Measurements from ENCODE around the gene CKB. TPM values are rescaled to one million over a fixed set of nuclear protein-coding genes. Genes with fewer than 3 reads are reported as not detected.

Gene CKB
- total and polyA plus RNA-seq, 9 of the 15 experiments (the other 6 are each of a cell fraction or from before 2014, with no cell fraction given) = 23.9 to 692 (median 132) TPM

DNA sequence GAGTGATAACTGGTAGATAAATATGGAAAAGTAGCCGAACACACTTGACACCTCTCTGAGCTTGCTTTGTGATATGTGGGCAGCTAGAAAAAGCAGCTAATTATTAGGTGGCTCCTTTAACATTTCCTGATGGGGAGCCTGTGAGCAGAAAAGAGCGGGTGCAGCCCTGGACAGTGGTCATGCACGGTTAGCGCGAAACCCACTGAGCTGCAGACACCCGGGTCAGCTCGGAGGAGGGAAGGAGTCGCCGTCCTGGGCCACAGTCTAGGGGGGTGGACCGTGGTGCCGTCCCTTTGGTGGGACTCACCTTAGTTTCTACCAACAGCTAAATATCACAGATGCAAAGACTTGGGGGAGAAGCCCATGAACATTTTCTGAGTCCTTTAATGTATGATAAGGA lies 46.8 kb upstream of the CKB start:
- Histone ChIP-seq H3K36me3 (ENCODE audit: control insufficient read depth, insufficient read depth, low read length) (peaks cover 26% of the 10 kb centered on the region; the same call in 2 of the 3 replicates), H3K4me2 (ENCODE audit: insufficient read depth, low read length) (no peak overlapping the region), H3K4me1 (replicated peaks in 1 of 2; ENCODE audit: control insufficient read depth in 2 of 2, insufficient read depth in 2 of 2, low read length in 2 of 2) (peaks cover 0 to 3% of the 10 kb centered on the region in 2 experiments; a peak in 2 of 5 replicates), H3K27me3 (ENCODE audit: control insufficient read depth in 2 of 2, insufficient read depth in 2 of 2, low read length in 2 of 2) (no peaks in the 10 kb centered on the region), H3K9me3 (replicated peaks; ENCODE audit: control insufficient read depth, insufficient read depth, low read depth, low read length) (no peaks in the 10 kb centered on the region), H3K79me2 (ENCODE audit: control insufficient read depth, insufficient read depth, low read length) (peaks cover 39% of the 10 kb centered on the region), H3K27ac (ENCODE audit: extremely low read depth, low read depth, low read length) (no peak overlapping the region), H2AFZ (ENCODE audit: low read depth, low read length) (no peak overlapping the region), H4K20me1 (replicated peaks; ENCODE audit: control insufficient read depth, insufficient read depth, low read length) (peaks cover 3% of the 10 kb centered on the region; the same call in 1 of the 2 replicates), H3K9me1 (ENCODE audit: control insufficient read depth, insufficient read depth, low read length) (no peaks in the 10 kb centered on the region), H3K9ac (ENCODE audit: insufficient read depth in 1 of 2, low read depth in 2 of 2, low read length in 2 of 2) (no peak overlapping the region), H3K4me3 (no peak overlapping the region)
- DNase-seq (ENCODE audit: extremely low read depth in 1 of 4, low spot score in 3 of 4) = no peak
- ChIA-PET CTCF (ENCODE audit: low intra/inter-chr PET ratio) (no interaction called here), POLR2A (interaction anchor here (0.8 kb wide), 1 partner anchor 50 kb away, joined by 3 read pairs; no protein-coding TSS in a partner anchor)
- intact Hi-C loops (cut with micrococcal nuclease) (no loop called here), in situ Hi-C loops (cut with MboI) (no loop called here)
- no TSS peak for BruUV-seq (replicated peaks)
- 80% methylated on average over 7 of the region's 11 CpGs for WGBS (ENCODE audit: insufficient coverage, low coverage, missing lambda C conversion rate)
- no peak for FAIRE-seq
- TF ChIP-seq SAFB2 (IDR thresholded peaks at IDR 0.05; ENCODE audit: borderline replicate concordance, low read depth, low read length, severe bottlenecking) (no peak), DACH1 (IDR thresholded peaks at IDR 0.05; ENCODE audit: partially characterized antibody) (no peak), RFX1 (IDR thresholded peaks at IDR 0.05) (no peak), RBM14 (IDR thresholded peaks at IDR 0.05; ENCODE audit: borderline replicate concordance, insufficient read depth, low read depth, low read length) (no peak), HNRNPLL (IDR thresholded peaks at IDR 0.05; ENCODE audit: low read depth, low read length, poor library complexity, severe bottlenecking) (no peak)
- no peak for ATAC-seq

DNA sequence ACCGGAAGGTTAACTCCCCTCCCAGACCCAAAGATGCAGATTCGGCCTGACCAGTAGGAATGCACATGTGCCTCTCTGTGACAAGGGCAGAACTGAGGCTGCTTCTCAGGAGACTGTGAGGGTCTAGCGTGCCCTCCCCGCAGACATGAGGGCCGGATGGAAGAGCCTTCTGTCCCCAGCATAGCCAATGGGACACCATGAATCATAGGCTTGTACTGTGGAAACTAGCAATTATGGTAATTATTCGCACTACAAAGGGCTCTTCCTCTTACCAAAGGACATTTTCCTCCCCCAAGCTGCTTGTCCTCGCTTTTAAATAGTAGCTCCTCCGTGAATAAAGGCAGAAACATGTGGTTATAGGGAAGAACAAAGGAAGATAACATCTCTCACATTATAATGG lies 46.3 kb upstream of the CKB start:
- WGBS (ENCODE audit: insufficient coverage, low coverage, missing lambda C conversion rate) = 86% methylated on average over 8 of the region's 8 CpGs
- Histone ChIP-seq H3K9ac (ENCODE audit: insufficient read depth in 1 of 2, low read depth in 2 of 2, low read length in 2 of 2) (no peak overlapping the region), H3K27me3 (ENCODE audit: control insufficient read depth in 2 of 2, insufficient read depth in 2 of 2, low read length in 2 of 2) (no peaks in the 10 kb centered on the region), H3K9me3 (replicated peaks; ENCODE audit: control insufficient read depth, insufficient read depth, low read depth, low read length) (no peaks in the 10 kb centered on the region), H2AFZ (ENCODE audit: low read depth, low read length) (no peak overlapping the region), H3K4me3 (no peak overlapping the region), H3K27ac (ENCODE audit: extremely low read depth, low read depth, low read length) (no peak overlapping the region), H3K4me2 (ENCODE audit: insufficient read depth, low read length) (no peak overlapping the region), H3K79me2 (ENCODE audit: control insufficient read depth, insufficient read depth, low read length) (peaks cover 43% of the 10 kb centered on the region), H3K36me3 (ENCODE audit: control insufficient read depth, insufficient read depth, low read length) (peaks cover 22% of the 10 kb centered on the region; the same call in 1 of the 3 replicates), H3K9me1 (ENCODE audit: control insufficient read depth, insufficient read depth, low read length) (no peaks in the 10 kb centered on the region), H4K20me1 (replicated peaks; ENCODE audit: control insufficient read depth, insufficient read depth, low read length) (peaks cover 3% of the 10 kb centered on the region; the same call in 1 of the 2 replicates), H3K4me1 (replicated peaks in 1 of 2; ENCODE audit: control insufficient read depth in 2 of 2, insufficient read depth in 2 of 2, low read length in 2 of 2) (peaks cover 0 to 3% of the 10 kb centered on the region in 2 experiments; a peak in 3 of 5 replicates)
- FAIRE-seq (no peak), ATAC-seq (no peak), DNase-seq (ENCODE audit: extremely low read depth in 1 of 4, low spot score in 3 of 4) (no peak)
- intact Hi-C loops (cut with micrococcal nuclease) (no loop called here), in situ Hi-C loops (cut with MboI) (no loop called here)
- POLR2A ChIA-PET = interaction anchor here (0.8 kb wide), 1 partner anchor 50 kb away, joined by 3 read pairs; no protein-coding TSS in a partner anchor
- CTCF ChIA-PET (ENCODE audit: low intra/inter-chr PET ratio) = no interaction called here
- BruUV-seq (replicated peaks) = no TSS peak
- TF ChIP-seq KDM2B (CRISPR knock-in tag; IDR thresholded peaks at IDR 0.05) = no peak
- no peak for TF ChIP-seq NFE2L1 (tag; IDR thresholded peaks at IDR 0.05; ENCODE audit: borderline replicate concordance, low read depth)
- TF ChIP-seq, protein P1, sequence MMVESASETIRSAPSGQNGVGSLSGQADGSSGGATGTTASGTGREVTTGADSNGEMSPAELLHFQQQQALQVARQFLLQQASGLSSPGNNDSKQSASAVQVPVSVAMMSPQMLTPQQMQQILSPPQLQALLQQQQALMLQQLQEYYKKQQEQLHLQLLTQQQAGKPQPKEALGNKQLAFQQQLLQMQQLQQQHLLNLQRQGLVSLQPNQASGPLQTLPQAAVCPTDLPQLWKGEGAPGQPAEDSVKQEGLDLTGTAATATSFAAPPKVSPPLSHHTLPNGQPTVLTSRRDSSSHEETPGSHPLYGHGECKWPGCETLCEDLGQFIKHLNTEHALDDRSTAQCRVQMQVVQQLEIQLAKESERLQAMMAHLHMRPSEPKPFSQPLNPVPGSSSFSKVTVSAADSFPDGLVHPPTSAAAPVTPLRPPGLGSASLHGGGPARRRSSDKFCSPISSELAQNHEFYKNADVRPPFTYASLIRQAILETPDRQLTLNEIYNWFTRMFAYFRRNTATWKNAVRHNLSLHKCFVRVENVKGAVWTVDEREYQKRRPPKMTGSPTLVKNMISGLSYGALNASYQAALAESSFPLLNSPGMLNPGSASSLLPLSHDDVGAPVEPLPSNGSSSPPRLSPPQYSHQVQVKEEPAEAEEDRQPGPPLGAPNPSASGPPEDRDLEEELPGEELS (CRISPR knock-in tag; IDR thresholded peaks at IDR 0.05; ENCODE audit: borderline replicate concordance) = no peak
- TF ChIP-seq, protein P2, sequence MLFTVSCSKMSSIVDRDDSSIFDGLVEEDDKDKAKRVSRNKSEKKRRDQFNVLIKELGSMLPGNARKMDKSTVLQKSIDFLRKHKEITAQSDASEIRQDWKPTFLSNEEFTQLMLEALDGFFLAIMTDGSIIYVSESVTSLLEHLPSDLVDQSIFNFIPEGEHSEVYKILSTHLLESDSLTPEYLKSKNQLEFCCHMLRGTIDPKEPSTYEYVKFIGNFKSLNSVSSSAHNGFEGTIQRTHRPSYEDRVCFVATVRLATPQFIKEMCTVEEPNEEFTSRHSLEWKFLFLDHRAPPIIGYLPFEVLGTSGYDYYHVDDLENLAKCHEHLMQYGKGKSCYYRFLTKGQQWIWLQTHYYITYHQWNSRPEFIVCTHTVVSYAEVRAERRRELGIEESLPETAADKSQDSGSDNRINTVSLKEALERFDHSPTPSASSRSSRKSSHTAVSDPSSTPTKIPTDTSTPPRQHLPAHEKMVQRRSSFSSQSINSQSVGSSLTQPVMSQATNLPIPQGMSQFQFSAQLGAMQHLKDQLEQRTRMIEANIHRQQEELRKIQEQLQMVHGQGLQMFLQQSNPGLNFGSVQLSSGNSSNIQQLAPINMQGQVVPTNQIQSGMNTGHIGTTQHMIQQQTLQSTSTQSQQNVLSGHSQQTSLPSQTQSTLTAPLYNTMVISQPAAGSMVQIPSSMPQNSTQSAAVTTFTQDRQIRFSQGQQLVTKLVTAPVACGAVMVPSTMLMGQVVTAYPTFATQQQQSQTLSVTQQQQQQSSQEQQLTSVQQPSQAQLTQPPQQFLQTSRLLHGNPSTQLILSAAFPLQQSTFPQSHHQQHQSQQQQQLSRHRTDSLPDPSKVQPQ (CRISPR knock-in tag; IDR thresholded peaks at IDR 0.05; ENCODE audit: borderline replicate concordance) = no peak
